H1 (cell line): ENCODE results near the gene CD84. TPM values are rescaled to one million over a fixed set of nuclear protein-coding genes. Genes with fewer than 3 reads are reported as not detected.

Experiments used
- EP300 ChIP-seq, 2 experiments: IDR thresholded peaks; 1 replicate in 1 of 2; 2 replicates in 1 of 2; pipeline ENCODE4 v1.6.1; 2011 to 2012; ENCODE audit warnings: low read depth in 2 of 2, low read length in 2 of 2, mild to moderate bottlenecking in 2 of 2, borderline replicate concordance in 1 of 2, inconsistent platforms in 1 of 2, moderate library complexity in 1 of 2
- EZH2 ChIP-seq: fragments of 200-600 bp; sonication (generic); IDR thresholded peaks from 2 replicates; pipeline ENCODE4 v1.7.1; 2012; ENCODE audit warnings: low read depth, mild to moderate bottlenecking, moderate library complexity, low read length, inconsistent platforms; ENCODE audit not compliant: severe bottlenecking
- RFX5 ChIP-seq: IDR thresholded peaks from 2 replicates; pipeline ENCODE4 v1.6.1; 2011; ENCODE audit warnings: low read depth, low read length, improper control_type of control experiment, borderline replicate concordance
- SRF ChIP-seq: IDR thresholded peaks from 2 replicates; pipeline ENCODE4 v1.6.1; 2011; ENCODE audit warnings: mild to moderate bottlenecking, low read depth, low read length, moderate library complexity
- polyA plus RNA-seq, 7 experiments: library from polyadenylated mRNA; depleted of rRNA in 3 of 7; stranded (reverse) in 5 of 7; unstranded in 2 of 7; fragments of >200 nt in 5 of 7; fragments of 200-250 nt in 2 of 7; gene quantifications; 1 replicate in 5 of 7; 2 replicates in 1 of 7; 4 replicates in 1 of 7; pipeline versions ENCODE4 v1.2.1 to v1.2.3, GENCODE V29; 2011 to 2013; ENCODE audit warnings: missing spikeins in 2 of 7, mixed read lengths in 2 of 7
- total RNA-seq: library from RNA; stranded (reverse); fragmentation: NEBNext Ultra II Directional; extraction: Animal tissue kit (Norgen Biotek cat#: 25700); gene quantifications from 2 replicates; pipeline ENCODE4 v1.2.1, GENCODE V29; 2021

CD84 gene
- total and polyA plus RNA-seq, 2 of the 8 experiments (the other 6 are each of a cell fraction or from before 2014, with no cell fraction given): not detected

DNA sequence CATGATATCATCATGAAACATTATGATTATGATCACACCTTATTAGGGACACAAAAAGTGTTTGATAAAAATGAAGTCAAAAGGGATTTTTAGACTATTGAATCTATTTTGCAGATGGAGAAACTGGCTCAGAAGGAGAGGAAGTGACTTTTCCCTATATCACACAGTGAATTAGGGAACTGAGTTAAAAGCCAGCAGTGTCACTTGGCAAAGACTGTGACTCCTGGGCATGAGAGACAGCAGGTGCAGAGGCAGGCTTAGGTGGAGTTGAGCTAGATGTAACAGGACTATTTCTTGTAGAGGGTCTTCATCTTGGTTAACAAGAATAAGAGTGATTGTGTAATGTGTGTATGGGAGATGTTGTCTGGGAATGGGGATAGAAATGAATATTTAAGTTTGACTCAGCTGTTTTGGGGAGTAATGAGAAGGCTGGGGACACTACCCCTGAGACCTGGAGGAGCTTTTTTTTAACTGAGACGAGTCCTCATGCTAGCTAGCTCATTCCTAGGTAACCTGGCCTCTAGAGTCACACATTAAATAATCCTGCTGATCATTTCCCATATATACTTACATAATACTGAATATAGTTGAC is 1.0 kb upstream of the CD84 start (continued):
- no peak for TF ChIP-seq EP300 (IDR thresholded peaks at IDR 0.05; ENCODE audit: borderline replicate concordance in 1 of 2, low read depth in 2 of 2, low read length in 2 of 2)
- TF ChIP-seq EZH2: no peak
- no peak for TF ChIP-seq SRF
- TF ChIP-seq RFX5: no peak
- TF ChIP-seq, all 59 proteins: peak for 0
